ENCODE results near the gene RILPL2.
"Not testable (repeated sequence)": the region's sequence is repeated elsewhere in the genome, so short reads cannot be mapped to it uniquely, and the experiment has no call there.

RILPL2 gene

DNA sequence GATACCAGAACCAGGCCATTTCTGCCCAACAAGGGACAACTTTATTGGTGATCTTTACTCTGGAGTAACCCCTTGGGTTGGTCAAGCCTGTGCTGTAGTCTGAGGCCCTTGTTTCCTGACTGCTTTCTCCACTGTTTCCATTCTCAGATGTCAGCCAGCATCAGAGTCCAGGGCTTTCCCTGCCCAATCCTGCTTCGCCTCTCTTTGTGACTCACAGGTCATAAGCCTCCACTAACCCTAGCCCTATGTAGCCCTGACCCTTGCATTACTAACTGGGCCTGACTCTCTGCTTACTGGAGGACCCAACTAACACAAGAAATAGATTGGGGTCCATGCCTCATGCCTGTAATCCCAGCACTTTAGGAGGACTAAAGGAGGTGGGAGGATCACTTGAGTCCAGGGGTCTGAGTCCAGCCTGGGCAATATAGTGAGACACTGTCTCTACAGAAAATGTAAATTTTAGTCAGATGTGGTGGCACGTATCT, 12.8 kb upstream of the RILPL2 start:
- DNase-seq: no peak

DNA sequence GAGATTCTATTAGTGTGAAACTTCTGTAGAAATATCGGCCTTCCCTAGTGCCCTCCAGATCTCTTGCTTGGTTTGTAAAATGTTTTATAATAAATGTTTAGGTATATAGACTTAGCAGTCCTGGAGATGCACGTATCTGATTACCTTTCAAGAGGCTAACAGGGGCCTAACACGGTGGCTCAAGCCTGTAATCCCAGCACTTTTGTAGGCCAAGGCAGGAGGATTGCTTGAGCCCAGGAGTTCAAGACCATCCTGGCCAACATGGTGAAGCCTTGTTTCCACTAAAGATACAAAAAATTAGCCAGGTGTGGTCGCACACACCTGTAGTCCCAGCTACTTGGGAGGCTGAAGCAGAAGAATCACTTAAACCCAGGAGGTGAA, 9.8 kb upstream of the RILPL2 start:
- no peak for DNase-seq

- DNase-seq: no peak
These were observed 9.2 kb upstream of the RILPL2 start for GRCh38 chr12:123445388-123446332.

DNA sequence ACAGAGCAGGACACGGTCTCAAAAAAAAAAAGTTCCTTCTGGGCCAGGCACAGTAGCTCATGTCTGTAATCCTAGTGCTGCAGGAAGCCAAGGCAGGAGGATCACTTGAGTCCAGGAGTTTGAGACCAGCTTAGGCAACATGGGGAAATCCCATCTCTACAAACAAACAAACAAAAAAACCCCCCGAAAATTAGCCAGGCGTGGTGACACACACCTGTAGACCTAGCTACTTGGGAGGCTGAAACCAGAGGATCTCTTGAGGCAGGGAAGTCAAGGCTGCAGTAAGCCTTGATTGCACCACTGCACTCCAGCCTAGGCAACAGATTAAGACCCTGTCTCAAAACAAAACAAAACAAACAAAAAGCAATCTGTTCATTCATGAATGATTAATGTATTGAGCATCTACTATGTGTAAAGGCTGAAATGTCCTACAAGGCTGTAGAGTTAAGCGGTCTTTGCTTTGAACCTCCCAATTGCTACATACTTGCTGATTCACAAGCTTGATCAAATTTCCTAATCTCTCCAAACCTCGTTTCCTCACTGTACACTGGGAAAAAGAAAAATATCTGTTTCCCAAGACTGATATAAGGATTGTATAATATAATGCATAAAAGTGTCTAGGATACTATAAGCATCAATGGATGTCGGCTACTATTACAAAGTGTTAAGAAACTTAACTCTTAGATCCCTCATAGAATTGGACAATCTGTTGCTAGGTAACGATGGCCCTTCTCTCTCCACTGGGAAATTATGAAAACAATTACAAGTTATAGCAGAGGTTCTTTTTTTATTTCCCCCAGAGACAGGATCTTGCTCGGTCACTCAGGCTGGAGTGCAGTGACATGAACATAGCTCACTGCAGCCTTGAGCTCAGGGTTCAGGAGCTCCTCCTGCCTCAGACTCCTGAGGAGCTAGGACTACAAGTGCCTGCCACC, 7.9 kb upstream of the RILPL2 start:
- no peak for DNase-seq

DNA sequence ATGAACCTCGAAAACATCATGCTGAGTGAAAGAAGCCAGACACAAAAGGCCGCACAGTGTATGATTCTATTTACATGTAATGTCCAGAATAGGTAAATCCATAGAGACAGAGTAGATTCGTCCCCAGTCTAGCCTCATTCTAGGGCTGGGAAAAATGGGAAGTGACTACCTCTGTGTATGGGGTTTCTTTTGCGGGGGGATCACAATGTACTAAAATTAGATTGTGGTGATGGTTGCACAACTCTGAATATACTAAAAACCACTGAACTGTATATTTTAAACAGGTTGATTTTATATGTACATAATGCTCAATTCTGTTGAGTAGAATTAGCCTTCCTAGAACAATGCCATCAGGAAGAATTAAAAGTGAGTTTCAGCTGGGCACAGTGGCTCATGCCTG, 6.3 kb upstream of the RILPL2 start:
- DNase-seq: no peak

- DNase-seq: no peak
These were observed 5.2 kb upstream of the RILPL2 start for GRCh38 chr12:123441523-123442164.

DNA sequence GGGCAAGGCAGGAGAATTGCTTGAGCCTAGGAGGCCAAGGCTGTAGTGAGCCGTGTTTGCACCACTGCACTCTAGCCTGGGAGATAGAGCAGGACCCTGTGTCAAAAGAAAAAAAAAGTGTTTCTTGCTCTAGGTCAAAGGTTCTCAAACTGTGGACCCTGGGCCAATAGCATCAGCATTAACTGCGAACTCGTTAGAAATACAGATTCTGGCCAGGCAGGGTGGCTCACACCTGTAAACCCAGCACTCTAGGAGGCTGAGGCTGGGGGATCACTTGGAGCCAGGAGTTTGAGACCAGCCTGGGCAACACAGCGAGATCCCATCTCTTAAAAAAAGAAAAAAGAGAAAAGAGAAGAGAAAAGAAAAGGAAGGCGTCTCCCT, 858 bp downstream of the RILPL2 start:
- no peak for DNase-seq

DNA sequence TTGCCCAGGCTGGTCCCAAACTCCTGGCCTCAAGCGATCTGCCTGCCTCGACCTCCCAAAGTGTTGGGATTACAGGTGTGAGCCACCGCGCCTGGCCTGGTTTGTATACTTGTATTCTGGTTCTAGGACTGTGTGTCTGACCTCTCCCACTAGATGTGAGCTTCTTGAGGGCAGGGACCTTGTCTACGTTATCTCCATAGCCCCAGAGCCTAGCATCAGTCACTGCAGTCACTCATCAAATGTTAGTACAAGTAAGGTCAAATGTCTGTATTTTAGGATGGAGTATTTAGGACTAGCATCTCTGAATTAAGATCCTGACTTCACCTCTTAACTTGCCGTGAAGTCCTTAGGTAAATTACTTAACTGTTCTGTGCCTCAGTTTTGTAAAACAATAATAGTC, 2.9 kb downstream of the RILPL2 start:
- DNase-seq: no peak

DNA sequence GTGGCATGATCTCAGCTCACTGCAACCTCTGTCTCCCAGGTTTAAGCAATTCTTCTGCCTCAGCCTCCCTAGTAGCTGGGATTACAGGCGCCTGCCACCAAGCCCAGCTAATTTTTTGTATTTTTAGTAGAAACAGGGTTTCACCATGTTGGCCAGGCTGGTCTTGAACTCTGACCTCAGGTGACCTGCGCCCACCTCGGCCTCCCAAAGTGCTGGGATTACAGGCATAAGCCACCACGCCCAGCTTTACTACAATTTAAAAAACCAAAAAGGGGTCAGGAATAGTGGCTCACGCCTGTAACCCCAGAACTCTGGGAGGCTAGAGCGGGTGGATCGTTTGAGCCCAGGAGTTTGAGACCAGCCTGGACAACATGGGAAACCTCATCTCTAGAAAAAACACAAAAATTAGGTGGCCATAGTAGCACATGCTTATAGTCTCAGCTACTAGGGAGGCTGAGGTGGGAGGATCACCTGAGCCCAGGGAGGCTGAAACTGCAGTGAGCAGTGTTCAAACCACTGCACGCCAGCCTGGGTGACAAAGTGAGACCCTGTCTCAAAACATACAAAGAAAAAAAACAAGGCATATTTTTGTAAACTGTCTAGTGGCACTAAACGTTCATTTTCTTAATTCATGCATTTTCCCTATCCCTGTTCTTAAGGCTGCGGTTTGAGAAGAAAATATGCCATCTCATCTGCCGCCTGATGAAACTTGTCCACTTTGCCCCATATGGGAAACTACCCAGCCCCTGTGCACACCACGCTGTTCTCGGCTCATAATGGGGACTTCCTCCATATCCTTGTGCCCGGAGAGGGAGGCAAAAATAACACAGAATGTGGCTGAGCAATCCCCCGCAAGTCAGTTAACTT, 4.3 kb downstream of the RILPL2 start:
- DNase-seq: not testable (repeated sequence)

DNA sequence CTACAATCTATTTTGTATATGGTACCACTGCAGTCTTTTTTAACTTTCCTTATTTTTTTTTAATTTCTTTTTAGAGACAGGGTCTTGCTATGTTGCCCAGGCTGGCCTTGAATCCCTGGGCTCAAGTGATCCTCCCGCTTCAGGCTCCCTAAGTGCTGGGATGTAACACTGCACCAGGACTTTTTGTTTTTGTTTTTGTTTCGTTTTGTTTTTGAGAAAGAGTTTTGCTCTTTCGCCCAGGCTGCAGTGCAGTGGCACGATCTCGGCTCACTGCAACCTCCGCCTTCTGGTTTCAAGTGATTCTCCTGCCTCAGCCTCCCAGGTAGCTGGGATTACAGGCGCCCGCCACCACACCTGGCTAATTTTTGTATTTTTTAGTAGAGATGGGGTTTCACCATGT, 7.4 kb downstream of the RILPL2 start:
- not testable (repeated sequence) for DNase-seq

- DNase-seq: no peak
These were observed 7.9 kb downstream of the RILPL2 start for GRCh38 chr12:123428591-123428990.

- DNase-seq: no peak
These were observed 9.3 kb downstream of the RILPL2 start for GRCh38 chr12:123427036-123427769.

- DNase-seq: no peak
These were observed 15.2 kb downstream of the RILPL2 start for GRCh38 chr12:123421314-123421713.

DNA sequence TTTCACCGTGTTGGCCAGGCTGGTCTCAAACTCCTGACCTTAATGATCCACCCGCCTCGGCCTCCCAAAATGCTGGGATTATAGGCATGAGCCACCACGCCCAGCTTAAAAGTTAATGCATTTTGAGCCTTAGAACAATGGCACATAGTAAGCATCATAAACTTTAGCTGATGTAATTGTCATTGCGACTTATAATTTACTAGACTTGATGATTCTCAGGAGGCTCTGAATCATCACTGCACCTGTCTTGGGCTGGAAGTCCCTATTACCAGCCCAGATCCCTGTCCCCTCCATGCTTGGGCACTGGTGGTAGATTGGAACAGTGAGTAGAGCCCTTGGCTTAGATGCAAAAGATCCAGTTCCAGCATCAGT, 26.5 kb downstream of the RILPL2 start:
- DNase-seq: no peak

DNA sequence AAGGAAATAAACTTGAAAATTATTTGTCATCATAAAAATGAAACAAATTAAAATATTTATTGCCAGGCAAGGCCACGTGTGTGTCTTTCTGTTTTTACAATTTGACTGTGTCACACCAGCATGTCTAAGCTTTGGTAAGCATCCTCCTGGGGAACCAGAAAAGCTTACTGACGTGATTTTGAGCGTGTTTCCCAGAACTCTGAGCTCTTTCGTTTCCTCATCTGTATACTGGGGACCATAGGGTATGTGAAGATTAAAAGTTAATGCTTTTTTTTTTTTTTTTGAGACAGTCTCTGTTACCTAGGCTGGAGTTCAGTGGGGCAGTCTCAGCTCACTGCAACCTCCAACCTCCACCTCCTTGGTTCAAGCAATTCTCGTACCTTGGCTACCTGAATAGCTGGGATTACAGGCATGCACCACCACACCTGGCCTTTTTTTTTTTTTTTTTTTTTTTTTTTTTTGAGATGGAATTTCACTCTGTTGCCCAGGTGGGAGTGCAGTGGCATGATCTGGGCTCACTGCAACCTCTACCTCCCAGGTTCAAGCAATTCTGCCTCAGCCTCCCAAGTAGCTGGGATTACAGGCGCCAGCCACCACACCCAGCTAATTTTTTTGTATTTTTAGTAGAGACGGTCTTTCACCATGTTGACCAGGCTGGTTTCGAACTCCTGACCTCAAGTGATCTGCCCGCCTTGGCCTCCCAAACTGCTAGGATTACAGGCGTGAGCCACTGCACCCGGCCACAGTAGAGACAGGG, 27.0 kb downstream of the RILPL2 start:
- not testable (repeated sequence) for DNase-seq

DNA sequence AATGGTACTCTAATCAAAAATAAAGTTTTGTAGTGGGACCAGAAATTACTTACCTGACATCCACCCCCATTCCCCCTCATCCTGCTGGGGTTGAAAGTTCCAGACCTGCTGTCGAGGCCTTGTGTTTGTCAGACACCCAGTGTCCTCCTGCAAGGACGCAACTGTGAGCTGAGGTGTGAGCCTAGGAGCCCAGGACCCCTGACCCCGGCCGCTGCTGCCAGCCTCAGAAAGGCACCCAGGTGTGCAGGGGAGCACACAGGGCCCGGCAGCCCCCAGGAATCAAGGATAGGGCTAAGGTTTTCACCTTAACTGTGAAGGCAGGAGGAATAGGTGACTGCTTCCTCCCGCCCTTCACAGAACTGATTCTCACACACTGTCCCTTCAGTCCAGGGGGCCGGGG, 27.9 kb downstream of the RILPL2 start:
- not testable (repeated sequence) for DNase-seq

DNA sequence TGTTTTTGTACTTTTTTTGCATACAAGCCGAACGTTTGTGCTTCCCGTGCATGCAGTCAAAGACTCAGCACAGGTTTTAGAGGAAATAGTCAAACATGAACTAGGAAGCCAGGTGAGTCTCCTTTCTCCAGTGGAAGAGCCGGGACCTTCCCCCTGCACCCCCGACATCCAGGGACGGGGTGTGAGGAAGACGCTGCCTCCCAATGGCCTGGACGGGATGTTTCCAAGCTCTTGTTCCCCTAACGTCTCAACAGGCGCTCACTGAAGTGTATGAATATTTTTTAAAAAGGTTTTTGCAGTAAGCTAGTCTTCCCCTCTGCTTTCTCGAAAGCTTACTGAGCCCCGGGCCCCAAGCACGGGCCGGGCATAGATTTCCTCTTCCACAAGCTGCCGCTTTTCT, 28.6 kb downstream of the RILPL2 start:
- DNase-seq: not testable (repeated sequence)

DNA sequence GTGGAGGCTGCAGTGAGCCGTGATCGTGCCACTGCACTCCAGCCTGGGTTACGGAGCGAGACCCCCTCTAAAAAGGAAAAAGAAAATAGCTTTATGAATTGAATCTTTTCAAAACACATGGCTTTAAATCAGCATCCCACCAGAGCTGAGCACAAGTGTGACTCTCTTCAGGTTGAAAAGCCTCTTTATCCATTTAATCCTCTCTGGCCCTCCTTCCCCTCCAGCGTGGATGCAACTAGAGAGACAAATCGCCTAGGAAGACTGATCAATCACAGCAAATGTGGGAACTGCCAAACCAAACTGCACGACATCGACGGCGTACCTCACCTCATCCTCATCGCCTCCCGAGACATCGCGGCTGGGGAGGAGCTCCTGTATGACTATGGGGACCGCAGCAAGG, 29.2 kb downstream of the RILPL2 start:
- not testable (repeated sequence) for DNase-seq

DNA sequence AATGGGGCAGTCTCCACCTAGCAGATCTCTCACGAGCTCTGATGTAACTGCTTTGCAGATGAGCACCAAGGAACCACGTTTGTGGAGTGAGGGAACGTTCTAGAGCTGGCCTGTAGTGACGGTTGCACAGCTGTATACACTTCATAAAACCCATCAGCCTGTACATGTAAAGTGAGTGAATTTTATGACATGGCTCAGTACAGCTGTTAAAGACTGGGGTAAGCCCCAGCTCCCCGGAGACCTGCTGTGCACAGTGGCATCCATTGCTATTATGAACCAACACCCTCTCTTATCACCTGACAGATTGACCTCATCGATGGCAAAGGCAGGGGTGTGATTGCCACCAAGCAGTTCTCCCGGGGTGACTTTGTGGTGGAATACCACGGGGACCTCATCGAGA, 31.9 kb downstream of the RILPL2 start:
- DNase-seq: no peak

Measured in activated CD4-positive, CD25-positive, alpha-beta regulatory T cell (primary cell).